HG02763 (cell line): ENCODE results near the gene LTBP4.

Experiments used
- ATAC-seq: cut with Tn5 transposase; IDR thresholded peaks from one replicate; pipeline ENCODE4 v1.9.1; 2021; ENCODE audit warnings: mild to moderate bottlenecking, moderate library complexity; ENCODE audit not compliant: unreplicated experiment

Gene LTBP4

DNA sequence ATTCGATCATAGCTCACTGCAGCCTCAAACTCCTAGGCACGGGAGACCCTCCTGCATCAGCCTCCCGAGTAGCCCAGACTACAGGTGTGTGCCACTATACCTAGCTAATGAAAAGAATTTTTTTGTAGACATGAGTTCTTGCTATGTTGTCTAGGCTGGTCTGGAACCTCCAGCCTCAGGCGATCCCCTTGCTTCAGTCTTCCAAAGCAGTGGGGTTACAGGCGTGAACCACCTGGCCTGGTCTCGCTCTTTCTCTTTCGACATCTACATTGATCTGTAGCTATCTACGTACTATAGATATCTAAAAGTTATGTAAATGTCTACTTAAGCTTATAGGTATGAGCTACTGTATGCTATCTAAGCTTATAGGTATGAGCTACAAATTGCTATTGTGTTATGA lies 56.9 kb downstream of the LTBP4 start:
- no peak for ATAC-seq

DNA sequence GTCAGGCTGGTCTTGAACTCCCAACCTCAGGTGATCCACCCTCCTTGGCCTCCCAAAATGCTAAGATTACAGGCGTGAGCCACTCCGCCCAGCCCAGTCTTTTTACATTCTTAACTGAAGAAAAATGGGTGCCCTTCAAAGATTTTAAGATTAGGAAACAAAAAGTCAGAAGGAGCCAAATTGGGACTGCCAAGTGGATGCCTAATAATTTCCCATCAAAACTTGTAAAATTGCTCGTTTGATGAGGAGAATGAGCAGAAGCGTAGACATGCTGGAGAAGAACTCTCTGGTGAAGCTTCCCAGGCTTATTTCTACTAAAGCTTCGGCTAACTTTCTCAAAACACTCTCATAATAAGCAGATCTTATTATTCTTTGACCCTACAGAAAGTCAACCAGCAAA lies 57.9 kb downstream of the LTBP4 start:
- no peak for ATAC-seq

DNA sequence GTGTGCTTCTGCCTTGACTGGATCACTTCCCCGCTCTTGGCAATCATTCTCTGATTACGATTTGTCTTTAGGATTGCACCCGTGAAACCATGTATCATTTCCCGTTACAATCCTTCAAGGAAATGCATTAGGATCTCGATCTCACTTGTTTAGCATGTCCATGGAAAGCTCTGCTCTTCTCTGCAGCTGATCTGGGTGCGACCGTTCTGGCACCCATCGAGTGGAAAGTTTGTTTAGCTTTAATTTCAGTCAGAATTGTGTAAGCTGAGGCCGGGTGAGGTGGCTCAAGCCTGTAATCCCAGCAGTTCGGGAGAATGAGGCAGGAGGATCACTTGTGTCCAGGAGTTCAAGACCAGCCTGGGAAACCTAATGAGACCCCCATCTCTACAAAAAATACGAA lies 58.4 kb downstream of the LTBP4 start:
- ATAC-seq, result no peak

DNA sequence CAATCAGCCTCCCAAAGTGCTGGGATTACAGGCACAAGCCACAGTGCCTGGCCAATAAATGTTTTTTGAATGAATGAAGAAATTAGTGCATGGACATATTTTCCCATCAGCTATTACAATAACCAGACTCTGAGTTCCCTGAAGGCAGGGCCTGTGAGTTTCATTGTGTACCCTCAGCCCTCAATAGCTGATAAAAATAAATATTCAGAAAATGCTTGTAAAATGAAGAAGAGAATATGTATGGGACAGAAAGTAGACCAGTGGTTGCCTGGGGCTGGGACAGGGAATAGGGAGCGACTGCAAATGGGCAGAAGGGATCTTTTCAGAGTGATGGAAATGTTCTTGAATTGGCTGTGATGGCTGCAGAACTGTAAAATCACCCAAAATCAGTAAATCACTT lies 60.4 kb downstream of the LTBP4 start:
- ATAC-seq, result no peak

DNA sequence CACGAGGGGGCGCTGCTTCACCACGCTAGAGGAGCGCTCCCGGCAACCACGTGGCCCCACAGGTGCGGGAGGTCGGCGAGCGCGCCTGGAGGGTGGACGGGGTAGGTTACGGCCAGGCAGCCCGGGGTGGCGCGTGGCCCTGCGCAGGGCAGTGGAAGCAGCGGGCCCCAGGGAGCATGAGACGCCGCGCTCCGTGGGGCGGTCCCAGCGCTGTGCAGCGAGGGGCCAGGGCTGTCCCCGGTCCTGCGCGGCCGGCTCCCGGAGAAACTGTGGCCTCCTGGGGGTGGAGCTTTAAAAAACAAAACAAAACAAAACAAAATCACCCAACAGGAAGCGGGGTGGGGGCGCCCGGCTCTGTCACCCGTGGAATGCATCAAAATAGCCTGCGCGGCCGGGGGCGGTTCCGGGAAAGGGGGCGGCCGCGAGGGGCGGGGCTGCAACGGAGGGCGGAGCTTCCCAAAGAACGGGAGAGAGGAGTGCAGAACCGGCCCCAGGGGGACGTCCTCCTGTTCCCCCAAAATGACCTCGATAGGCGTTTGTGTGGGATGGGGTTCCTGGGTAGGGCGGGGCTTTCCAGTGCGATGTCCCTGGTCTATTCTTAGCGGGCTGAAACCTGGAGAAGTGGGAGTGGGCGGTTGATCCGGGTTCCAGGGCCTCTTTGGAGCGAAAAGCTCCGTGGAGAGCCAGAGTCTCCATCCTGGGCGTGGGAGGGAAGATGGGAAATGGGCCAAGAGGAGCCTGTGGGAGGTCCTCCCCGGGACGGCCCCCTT lies 61.9 kb downstream of the LTBP4 start:
- ATAC-seq, result peak; percentile 75

- no peak for ATAC-seq
Measured at GRCh38 chr19:40663695-40664692, 62.8 kb downstream of the LTBP4 start.

- no peak for ATAC-seq
Measured at GRCh38 chr19:40666803-40667438, 65.8 kb downstream of the LTBP4 start.

DNA sequence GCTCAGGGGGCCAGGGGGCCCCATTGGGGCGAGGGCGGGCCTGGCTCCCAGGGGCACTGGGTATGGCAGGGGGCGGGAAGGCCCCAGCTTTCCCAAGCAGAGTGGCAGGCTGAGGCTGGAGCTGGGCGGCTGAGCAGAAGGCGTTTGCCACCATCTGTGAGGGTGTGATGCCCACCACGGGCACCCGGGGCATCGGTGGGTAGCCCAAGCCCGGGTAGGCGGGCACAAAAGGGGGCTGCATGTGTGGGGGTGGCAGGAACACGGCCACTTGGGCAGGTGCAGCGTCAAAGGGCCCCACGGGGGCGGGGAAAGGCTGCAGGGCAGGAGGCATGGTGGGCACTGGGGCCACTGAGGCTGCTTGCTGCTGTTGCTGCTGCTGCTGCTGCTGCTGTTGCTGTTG lies 66.4 kb downstream of the LTBP4 start:
- ATAC-seq, result no peak

DNA sequence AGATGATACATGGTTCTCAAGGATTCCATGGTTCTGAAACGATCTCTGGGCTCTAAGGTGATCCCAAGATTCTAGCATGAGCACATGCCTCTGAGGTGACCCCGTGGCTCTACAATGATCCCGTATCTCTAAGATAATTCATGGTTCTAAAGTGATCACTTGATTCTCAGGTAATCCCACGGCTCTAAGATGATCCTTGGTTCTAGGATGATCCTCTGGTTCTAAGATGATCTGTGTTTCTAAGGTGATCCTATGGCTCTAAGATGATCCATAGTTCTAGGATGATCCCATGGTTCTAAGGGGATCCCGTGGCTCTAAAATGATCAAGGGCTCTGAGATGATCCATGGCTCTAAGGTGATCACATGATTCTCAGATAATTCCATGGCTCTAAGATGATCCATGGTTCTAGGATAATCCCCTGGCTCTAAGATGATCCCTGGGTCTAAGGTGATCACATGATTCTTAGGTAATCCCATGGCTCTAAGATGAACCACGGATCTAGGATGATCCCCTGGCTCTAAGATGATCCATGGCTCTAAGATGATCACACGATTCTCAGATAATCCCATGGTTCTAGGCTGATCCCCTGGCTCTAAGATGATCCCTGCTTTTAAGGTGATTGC lies 67.9 kb downstream of the LTBP4 start:
- no peak for ATAC-seq

DNA sequence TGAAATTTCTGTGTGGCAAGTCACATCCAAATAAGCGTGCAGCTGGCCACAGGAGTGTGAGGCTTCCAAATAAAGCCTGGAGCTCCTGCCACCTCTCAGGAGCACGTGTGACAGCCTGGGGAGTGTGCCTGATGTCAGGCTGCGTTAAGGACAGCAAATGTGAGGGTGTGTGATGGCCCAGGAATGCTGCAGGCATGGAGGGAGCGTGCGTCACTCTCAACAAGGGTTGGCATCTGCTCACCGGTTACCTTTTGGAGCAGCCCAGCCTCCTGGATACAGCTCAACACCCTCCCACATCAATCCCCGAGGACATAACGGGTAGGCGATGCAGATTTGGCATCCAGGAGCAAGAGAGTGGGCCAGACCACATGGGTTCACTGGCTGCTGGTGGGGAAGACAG lies 70.2 kb downstream of the LTBP4 start:
- no peak for ATAC-seq

- no peak for ATAC-seq
Measured at GRCh38 chr19:40672038-40672437, 70.9 kb downstream of the LTBP4 start.

DNA sequence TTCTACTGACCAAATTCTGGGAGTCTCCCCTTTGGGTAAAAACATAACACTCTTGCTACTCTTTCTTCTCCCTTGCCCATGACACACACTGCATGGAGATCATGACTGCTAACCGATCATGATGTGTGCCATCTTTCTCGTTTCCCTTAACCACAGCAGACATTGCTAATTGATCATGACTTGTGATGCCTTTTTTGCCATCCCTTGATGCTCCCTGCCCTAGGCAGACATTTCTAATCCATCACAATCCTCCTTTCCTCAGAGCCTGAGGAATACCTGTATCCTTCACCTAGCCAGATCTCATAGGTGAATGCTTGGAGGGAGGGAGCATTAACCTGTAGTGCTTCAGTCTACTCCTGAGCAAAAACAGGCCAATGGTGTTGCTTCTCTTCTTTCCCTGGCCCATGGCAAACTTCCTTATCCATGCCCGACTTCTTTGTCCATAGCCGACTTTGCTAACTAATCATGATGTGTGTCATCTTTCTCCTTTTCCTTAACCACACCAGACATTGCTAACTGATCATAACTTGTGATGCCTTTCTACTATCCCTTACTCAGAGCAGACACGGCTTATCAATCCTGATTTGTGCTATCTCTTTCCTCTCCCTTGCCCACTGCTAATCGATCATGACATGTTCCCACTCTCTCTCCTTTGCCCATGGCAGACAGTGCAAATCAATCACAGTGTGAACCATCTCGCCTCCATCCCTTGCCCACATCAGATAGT lies 71.6 kb downstream of the LTBP4 start:
- no peak for ATAC-seq

DNA sequence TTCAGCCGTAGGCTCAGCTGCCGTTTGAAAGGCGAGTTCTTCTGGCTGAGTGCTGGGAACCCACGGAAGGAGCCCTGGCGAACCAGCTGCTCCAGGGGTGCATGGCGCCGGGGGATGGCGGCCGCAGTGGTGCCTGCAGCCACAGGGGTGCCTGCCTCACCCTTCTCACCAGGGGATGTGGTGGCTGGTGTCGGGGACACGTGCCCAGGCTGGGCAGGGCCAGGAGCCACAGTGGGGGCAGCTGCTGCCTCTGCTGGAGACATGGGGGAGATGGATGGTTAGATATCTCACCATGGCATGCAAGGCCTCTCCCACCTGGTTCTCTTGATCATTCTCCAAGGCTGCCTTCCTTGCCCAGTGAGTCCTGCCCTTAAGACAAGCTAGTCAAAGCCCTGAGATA lies 72.2 kb downstream of the LTBP4 start:
- no peak for ATAC-seq

DNA sequence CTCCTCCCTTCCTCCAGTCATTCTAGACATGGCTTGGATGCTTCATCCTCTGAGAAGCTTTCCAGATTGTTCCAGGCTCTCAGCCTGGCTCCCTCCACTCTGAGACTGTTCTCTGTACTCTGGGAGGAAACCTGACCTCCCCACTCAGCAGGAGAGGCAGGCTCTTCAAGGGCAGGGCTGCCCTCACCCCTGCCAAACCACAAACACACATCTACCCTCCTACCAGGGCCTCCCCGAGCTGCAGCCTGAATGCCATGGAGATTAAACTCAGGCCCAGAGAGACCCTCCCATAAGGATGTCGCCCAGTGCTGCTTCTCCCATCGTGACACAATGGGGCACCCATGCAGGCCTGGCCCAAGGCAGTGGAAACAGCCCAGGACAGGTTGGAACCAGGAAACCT lies 73.1 kb downstream of the LTBP4 start:
- no peak for ATAC-seq

GRCh38 chr19:40677156-40677555 lies 76.0 kb downstream of the LTBP4 start:
- ATAC-seq, result no peak
